GM19025 (cell line): Measurements from ENCODE around the gene FRMD4A.
A peak's percentile ranks its signal among the peaks of the same experiment; 100 is the strongest.
"Not testable (repeated sequence)": the region's sequence is repeated elsewhere in the genome, so short reads cannot be mapped to it uniquely, and the experiment has no call there.

Experiments
- ATAC-seq: cut with Tn5 transposase; IDR thresholded peaks from one replicate; pipeline ENCODE4 v1.9.1; 2021; ENCODE audit warnings: mild to moderate bottlenecking, low read depth, moderate library complexity; ENCODE audit not compliant: unreplicated experiment

FRMD4A gene

DNA sequence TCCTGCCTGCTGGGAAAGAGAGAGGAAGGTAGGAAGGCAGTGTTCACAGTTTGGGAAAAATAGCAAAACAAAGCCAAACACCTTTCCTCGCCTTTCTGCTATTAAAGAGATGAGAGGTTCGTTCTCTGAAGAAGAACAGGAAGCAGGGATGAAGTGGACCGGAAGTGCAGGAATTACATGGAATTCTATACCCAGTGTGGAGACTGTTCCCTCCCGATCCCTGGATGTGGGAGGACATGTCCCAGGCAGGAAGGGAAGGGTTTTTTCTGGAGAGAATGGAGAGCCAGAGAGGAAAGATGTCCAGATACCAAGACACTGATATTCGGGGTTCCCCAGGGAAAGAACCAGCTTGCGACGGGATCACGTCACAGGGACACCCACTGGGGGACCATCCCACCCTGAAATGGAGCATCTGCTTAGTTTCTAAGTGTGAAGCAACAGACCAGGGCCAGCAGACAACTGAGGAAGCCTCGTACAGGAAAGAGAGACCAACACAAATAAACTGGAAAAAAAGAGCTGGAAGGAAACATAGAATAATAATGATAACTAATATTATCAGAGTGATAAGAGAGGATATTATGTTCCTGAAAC, 556.3 kb downstream of the FRMD4A start:
- no peak for ATAC-seq

DNA sequence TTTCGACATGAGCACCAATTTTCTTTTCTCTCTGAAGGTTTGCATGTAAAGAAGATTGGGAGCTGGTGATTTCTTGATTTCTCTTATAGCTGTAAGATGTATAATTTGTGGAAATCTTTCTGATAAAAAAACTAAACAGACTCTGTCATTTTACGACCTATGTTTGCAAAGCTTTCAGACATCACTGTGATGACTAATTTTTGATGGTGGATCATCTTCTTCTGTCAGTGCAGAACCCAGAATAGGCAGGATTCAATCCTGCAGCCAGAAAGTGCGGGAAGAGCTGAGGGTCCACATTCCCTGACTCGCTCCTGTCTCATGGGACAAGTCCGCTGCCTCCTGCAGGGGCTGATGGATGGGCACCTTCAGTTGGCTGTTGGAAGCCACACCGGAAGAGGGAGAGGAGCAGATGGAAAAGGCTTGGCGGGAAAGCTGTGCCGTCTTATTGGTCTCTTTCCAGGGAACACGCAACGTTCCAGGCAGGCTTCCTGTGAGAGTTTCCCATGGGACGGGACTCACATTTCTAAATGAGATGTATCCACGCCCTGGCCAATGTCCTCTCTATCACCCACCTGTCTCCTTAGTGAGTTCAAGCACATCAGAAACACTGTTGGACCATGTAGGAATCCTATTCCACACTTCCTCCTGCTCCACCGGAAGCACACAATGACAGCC, 557.1 kb downstream of the FRMD4A start:
- no peak for ATAC-seq

DNA sequence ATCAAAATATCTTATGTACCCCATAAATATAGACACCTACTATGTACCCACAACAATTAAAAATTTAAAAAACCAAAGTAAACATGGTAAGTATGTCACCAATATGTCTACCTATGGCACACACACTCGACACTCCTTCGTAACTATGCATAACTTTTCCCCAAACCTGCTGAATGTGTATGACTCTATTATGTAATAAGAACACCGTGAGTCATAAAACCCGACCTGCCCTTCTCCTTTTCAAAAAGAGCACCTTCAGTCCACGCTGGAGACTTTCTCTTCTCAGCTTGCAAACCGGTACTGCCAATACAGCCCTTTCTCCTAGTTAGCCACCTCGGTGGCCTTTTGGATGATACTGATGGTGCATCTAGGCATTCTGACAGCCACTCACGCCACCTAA, 557.7 kb downstream of the FRMD4A start:
- ATAC-seq: no peak

DNA sequence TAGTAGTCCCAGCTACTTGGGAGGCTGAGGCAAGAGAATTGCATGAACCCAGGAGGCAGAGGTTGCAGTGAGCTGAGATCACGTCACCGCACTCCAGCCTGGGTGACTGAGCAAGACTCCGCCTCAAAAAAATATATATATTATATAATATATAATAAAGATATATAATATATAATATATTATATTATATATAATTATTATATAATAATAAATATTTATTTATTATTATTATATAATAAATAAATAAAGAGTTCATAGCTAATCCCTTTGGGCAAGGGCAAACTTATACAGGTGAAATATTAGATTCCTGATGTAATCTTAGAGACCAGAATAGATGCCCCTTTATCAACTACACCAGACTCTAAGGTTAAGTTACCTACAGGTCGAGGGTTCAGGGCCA, 558.7 kb downstream of the FRMD4A start:
- ATAC-seq: no peak

DNA sequence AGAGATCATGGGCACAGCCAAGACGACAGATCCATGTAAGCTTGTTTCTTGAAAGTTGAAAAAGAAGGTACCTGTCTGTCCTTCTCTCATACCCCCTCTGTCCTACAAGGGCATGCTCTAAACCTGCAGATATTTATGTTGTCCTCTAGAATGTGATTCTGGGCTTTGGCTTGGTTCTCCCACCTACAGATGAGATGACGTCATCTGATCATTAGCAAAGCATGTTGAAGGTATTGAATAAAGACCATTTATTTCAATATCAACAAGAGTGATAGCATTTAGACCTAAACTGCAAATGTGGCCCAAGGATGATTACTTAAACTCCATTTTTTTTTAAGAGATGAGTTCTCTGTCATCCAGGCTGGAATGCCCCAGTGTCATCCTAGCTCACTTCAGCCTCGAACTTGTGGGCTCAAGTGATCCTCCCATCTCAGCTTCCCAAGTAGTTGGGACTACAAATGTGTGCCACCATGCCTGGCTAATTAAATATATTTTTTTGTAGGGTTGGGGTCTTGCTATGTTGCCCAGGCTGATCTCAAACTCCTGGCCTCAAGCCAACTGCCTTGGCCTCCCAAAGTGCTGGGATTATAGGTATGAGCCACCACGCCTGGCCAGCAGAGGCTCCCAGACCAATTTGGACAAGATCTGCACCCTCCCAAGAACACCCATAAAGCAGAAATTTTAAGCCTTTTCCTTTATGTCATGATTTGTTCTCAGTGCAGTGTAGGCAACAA, 559.8 kb downstream of the FRMD4A start:
- no peak for ATAC-seq

DNA sequence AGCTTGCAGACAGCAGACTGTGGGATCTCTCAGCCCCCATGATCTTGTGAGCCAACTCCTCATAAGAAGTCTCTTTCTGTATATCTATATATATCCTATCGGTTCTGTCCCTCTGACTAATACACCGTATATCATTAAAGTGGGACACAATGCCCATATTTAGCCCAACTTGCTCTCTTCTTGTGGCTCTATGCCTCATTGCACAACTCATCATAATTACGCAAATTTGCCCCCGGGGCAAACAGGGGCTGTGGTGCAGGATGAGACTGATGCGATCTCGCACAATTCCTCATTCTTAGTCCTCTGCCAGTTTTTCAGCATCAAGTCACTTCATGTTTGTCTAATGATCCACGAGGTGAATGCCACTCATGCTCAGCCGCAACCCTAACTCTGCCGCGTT, 560.8 kb downstream of the FRMD4A start:
- ATAC-seq: no peak

DNA sequence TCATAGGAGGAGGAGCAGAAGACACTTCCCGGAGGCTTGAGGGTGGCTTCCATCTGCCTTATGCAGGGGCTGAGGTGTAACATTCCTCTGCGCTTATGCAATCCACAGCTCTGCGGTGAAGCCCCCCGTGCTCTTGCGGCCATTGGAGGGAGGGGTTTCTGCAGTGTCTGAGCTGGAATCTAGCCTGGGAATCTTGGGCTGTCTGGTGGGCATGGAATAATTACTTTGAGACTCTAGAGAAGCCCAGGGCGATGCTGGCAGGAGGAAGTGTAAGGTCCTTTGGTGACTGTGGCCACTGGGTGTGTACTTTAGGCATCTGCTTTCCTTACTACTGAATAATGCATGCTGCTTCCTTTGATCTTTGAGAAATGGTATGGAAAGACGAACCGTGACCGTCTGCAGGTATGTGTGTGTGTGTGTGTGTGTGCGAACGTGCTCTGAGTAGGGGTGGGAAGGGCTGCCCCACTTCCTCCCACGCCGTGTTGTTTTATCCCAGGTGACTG, 563.0 kb downstream of the FRMD4A start:
- ATAC-seq: no peak

DNA sequence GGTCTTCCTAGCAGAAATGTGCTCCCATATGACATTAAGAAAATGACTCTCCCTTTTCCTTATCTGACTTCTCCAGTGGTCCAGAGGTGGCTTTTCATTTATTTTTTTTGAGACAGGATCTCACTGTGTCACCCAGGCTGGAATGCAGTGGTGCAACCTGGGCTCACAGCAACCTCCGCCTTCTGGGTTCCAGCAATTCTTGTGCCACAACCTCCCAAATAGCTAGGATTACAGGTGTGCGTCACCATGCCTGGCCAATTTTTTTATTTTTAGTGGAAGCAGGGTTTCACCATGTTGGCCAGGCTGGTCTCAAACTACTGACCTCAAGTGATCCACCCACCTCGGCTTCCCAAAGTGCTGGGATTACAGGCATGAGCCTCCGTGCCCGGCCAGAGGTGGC, 563.6 kb downstream of the FRMD4A start:
- ATAC-seq: not testable (repeated sequence)

DNA sequence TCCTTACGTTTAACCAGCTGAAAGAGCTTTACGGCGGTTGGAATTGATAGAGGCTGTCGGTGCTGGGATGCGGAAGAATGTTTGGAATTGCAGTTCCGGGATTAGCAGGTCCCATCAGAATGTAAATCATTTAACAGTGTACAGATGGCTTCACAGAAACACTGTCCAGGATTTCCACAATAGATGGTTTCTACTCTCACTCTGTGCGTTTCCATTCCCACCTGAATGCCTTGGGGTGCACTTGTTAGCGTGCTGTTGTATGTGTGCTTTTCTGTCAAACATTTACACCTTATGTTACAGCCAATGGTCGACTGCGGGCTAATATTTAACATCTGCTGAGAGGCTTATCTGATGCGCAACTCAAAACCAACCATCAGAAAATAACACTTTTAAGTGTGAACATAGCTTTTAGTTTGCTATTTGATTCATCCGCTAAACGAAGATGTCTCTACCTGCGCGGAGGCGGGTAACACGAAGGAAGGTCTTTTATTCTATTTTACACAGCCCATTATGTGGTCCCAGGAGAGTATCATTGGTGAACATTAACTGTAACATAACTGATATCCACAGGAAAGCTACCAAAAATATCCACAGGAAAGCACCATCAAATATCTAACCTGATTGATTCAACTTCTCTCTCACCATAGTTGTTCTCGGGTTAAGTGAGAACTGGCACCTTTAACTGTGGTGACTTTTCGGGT, 564.9 kb downstream of the FRMD4A start:
- peak; percentile 57 for ATAC-seq

DNA sequence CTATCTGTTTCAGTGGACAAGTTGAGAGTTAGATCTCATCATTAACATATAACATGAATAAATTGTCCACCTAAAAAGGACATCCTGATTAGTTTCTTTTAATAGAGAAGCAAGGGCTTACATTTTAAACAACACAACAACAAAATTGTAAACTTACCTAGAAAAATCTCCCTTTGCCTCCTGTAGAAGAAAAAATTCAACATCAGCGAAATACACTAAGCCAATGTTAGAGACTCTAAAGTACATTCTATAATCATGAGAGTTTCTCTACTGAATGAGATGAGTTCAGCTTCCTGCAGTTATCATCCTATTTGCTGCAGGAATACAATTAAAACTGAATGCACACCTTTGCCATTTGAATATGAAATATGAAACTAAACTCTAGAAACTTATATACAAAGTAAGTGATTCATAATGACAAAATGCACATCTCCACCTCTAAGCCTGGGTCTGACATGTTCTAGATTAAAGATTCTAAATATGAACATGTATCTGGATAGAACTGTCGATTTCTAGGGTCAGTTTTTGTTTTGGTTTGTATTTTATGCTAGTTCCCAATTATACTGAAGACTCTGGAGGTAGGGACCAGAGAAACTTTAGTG, 569.1 kb downstream of the FRMD4A start:
- ATAC-seq: no peak

DNA sequence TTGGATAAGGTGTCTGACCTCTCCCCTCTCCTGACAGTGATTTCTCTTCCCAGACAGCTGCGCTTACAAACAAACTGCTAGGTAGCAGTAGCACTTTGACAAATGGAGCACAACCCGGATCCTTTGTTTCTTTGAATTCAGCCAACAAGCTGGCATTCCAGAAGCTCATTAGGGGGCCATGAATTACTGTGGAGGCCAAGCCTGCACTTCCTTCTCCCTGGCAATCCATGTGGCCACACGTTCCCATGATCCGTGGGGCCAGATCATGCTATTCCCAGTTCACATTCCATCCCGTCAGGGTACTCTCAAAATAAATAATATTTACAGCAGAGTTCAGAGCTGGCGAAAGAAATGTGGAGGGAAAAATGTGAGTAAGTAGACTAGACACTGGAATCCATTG, 571.6 kb downstream of the FRMD4A start:
- ATAC-seq: no peak

DNA sequence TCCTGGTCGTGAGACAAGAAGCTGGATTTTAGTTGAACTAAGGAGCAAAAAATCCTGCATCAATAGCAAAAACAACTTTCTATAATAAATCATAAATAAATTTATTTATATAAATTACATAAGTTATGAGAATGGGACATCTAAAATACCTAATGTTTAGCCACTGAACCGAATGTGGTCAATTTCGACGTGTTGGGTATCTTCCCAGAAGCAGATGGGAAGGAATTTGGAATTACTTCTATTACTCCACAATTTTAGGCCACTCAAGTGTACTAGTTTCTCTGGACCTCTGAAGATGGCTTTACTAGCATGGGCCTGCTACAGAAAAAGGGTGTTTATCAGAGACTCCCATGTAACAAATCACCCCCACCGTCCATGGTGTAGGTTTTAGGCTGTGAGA, 572.0 kb downstream of the FRMD4A start:
- ATAC-seq: no peak

DNA sequence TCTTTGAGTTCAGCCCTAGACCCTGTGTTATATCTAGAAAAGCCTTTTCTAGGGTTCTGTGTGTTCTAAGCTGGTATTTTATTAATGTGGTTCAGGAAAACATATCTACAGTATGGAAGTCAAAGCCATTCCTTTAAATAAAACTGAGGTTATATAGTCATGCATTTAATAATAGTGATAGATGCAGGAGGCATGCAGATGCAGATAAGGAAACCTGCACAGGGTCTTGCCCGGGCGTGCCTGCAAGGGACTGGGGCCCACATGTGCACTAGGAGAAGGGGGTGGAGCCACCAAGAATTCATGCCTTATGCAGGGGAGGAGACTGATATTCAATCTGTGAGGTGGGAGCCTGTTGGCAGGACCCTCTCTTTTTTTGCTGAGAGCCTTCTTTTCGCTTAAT, 572.4 kb downstream of the FRMD4A start:
- ATAC-seq: no peak

DNA sequence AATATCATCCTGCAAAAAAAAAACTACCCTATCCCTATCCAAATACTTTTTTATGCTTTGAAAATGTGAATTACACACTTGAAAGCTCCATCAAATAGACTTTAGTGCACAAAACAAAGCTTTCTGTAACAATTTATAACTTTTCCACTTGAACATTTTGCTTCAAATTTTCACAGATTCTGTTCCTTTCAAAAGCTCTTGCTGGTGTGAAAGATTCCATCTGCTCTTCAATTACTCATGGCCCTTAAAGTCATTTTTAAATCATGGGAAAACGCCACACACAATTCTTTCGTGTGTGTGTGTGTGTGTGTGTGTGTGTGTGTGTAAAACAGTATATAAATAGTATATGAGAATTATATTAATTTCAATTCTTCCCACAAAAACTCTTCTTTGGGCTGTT, 576.4 kb downstream of the FRMD4A start:
- ATAC-seq: no peak

DNA sequence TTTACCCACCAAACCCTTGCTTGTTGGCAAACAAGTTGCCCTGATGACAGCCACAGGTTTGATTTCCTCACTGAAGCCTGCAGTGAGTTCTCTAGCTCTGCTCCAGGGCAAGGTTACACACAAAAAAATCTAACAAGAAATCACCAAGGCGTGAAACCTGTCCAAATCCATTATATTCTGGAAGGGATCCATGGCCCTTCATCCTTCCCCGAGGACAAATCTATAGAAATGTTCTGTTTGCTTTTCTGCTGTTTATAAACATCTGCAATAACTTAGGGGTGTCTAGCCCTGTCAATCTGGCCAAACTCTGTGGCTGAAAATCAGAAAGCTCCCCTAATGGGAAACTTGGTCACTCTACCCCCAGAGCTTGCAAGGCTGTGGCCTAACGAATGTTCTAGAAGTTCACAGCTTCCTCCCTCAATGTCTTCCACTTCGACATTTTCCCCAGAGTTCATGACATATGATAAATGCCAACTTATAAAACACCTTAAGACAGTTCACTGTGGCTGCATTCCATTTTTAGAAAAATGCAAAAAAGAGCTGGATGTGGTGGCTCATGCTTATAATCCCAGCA, 579.4 kb downstream of the FRMD4A start:
- no peak for ATAC-seq

DNA sequence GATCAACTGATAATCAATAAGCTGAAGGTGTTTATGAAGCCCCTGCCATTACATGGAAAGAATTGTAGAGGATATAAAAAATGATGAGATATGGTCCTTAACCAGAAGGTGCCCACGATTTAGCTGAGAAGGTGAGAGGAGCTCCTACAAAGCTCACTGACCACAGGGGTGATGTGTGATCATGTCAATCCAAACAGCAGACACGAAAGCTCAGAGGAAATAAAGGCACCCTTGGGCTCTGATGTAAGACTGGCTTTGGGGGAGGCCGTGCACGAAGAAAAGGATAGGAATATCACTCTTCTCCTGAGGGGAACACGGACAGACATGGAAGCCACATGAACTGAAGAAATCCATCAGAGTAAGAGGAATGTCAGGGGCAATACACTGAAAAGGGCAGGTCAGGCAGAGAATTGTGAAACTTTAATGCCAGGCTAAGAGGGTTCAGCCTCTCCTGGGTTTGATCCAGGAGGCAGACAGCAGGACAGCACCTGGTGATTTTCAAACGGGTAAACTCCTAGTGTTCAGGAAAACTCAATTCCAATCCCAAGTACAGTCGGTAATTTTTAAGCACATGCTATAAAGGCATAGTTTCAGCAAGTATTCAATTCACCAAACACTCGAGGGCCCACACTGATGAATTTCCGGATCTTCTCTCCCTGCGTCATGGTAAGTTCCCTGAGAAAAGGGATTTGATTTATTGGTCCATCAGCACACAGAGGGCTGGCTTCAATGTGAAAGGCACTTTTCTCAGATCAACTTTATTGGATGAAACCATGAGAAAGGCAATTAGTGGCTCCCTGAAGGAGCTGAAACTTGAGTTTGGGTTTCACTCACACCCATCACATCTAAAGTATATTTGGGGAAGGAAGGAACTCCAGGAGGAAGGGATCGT, 580.2 kb downstream of the FRMD4A start:
- ATAC-seq: no peak

DNA sequence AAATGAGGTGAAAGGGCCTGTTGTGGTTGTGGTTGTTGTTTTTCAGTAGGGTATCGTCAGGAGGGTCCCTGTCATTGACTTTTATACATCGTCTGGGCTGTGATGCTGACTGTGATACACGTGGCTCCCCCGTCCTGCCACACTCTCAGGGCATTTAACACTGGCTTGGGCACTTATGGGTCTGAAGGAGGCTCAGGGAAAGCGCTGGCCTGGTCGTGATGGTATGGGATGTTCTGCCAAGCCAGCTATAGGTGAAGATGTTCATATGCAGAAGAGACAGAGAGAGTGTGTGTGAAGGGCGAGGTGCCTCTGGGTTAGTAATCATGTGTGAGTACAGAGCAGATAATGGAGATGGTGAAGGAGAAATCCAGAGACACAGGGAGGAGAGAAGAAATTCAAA, 585.5 kb downstream of the FRMD4A start:
- ATAC-seq: no peak

DNA sequence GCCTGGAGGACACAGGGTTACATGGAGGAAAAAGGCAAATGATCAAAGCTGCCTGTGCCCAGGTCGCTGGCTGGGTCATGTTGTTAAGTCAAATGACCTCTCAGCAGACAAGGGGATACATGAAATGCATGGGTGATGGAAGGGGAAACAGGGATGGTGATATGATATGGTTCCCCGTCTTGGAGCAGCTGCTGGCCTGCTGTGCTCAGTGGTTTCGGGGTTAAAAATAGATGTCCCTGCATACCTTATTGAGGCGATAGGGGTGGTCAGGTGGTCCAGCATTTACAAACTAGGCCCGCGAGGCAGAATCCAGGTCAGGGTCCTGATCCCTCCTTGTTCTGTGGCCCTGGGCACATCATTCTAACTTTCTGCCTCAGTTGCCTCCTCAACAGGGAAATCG, 586.8 kb downstream of the FRMD4A start:
- no peak for ATAC-seq

DNA sequence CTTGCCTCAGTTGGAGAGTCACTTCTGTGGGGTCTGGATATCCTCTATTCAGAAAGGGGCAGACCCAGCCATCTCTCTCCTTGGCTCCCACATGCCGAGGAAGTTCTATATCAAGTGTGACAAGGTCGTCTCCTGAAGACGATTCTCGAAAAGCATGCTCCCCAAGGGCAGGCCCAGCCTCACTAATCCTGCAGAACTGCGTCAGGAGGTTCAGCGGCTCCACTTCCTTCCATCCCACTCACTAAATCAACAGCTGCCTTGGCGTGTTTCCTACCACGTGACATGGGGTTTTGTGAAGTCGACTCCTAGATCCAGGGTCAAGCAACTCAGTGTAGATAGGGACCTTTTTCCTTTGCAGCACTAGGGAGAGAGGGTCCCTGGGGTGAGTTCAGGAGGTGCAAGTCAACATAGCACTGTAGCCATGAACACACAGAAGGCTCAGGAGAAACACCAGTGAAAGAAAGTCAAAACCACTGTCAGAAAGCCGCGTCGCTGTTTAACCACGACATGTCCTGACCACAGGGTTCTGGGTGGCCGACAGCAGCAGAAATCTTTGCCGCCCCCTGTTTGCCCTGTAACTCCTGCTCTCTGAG, 587.5 kb downstream of the FRMD4A start:
- ATAC-seq: no peak
